OCI-LY7 (cell line): ENCODE data around the gene ALLC. TPM values are rescaled to one million over a fixed set of nuclear protein-coding genes. Genes with fewer than 3 reads are reported as not detected.
A peak's percentile ranks its signal among the peaks of the same experiment; 100 is the strongest.
"Not testable (repeated sequence)": the region's sequence is repeated elsewhere in the genome, so short reads cannot be mapped to it uniquely, and the experiment has no call there.

ENCODE experiments used
- BruUV-seq: library from RNA; stranded (reverse); fragments of 400-500 nt; replicated peaks from 2 replicates; lab custom pipeline; 2021; lab: Mats Ljungman, UMichigan
- CTCF ChIA-PET: fragments of 300-600 bp; sonication (Branson Sonifier 250); formaldehyde crosslinking; loops from one replicate; lab custom pipeline; 2022; ENCODE audit warnings: antibody characterized with exemption; ENCODE audit not compliant: unreplicated experiment; lab: Charles Lee
- POLR2A ChIA-PET: fragments of 300-600 bp; sonication (Branson Sonifier 250); formaldehyde crosslinking; loops from one replicate; lab custom pipeline; 2022; ENCODE audit warnings: antibody characterized with exemption; lab: Charles Lee
- DNase-seq: peaks from one replicate; pipeline ENCODE4 v3.0.0-alpha.2; 2015; ENCODE audit warnings: low spot score
- H2AFZ ChIP-seq: fragments of 200-600 bp; sonication (generic), shearing (Covaris generic); 2 replicates; pipeline ENCODE4 v1.6.1; 2014; ENCODE audit warnings: mild to moderate bottlenecking, antibody characterized with exemption, low read length, moderate library complexity
- H3K27ac ChIP-seq: fragments of 200-600 bp; sonication (generic); 2 replicates; pipeline ENCODE4 v1.5.1; 2014; ENCODE audit warnings: mixed run types, low read depth, mild to moderate bottlenecking, moderate library complexity, low read length, inconsistent platforms; ENCODE audit not compliant: poor library complexity, severe bottlenecking
- H3K36me3 ChIP-seq: fragments of 200-600 bp; sonication (generic); 2 replicates; pipeline ENCODE4 v1.6.1; 2014; ENCODE audit warnings: mild to moderate bottlenecking, antibody characterized with exemption, low read length, moderate library complexity, mixed read lengths; ENCODE audit not compliant: insufficient read depth
- H3K4me1 ChIP-seq: fragments of 200-600 bp; sonication (generic); 2 replicates; pipeline ENCODE4 v1.5.1; 2014; ENCODE audit warnings: mild to moderate bottlenecking, low read length; ENCODE audit not compliant: insufficient read depth, poor library complexity, severe bottlenecking
- H3K4me2 ChIP-seq: fragments of 200-600 bp; sonication (generic); 2 replicates; pipeline ENCODE4 v1.6.1; 2014; ENCODE audit warnings: mild to moderate bottlenecking, low read length
- H3K4me3 ChIP-seq: fragments of 200-600 bp; sonication (generic); 2 replicates; pipeline ENCODE4 v1.5.1; 2014; ENCODE audit warnings: mild to moderate bottlenecking, low read depth, low read length; ENCODE audit not compliant: poor library complexity, severe bottlenecking
- H3K79me2 ChIP-seq: fragments of 200-600 bp; sonication (generic); 2 replicates; pipeline ENCODE4 v1.6.1; 2016; ENCODE audit warnings: low read depth, mild to moderate bottlenecking, low read length, moderate library complexity, mixed read lengths; ENCODE audit not compliant: insufficient read depth
- H3K9me2 ChIP-seq: fragments of 200-600 bp; sonication (generic); 2 replicates; pipeline ENCODE4 v1.6.1; 2016; ENCODE audit warnings: mild to moderate bottlenecking, low read length, mixed read lengths; ENCODE audit not compliant: insufficient read depth
- H3K9me3 ChIP-seq: fragments of 200-600 bp; sonication (generic); 2 replicates; pipeline ENCODE4 v1.6.1; 2014; ENCODE audit warnings: mild to moderate bottlenecking, mixed run types, low read length, mixed read lengths
- H4K20me1 ChIP-seq: fragments of 200-600 bp; sonication (generic); 2 replicates; pipeline ENCODE4 v1.6.1; 2014; ENCODE audit warnings: mild to moderate bottlenecking, antibody characterized with exemption, low read length, moderate library complexity, mixed read lengths; ENCODE audit not compliant: insufficient read depth
- EZH2phosphoT487 ChIP-seq: fragments of 200-600 bp; sonication (generic); IDR thresholded peaks from 2 replicates; pipeline ENCODE4 v1.6.1; 2018; ENCODE audit warnings: low read depth, borderline replicate concordance, mild to moderate bottlenecking, mixed run types, antibody characterized with exemption, low read length, moderate library complexity, mixed read lengths
- intact Hi-C: fragments of 100-400 bp; cut with micrococcal nuclease; formaldehyde crosslinking; loops from one replicate; pipeline ENCODE4 v1.10.0; 2022; ENCODE audit not compliant: unreplicated experiment
- total RNA-seq, 2 experiments: library from RNA; depleted of rRNA in 1 of 2; stranded (reverse); fragments of >200 nt in 1 of 2; shearing (Covaris generic) in 1 of 2; gene quantifications; 2 replicates each; pipeline ENCODE4 v1.2.3, GENCODE V29; 2014 to 2022
- TF ChIP-seq, protein P1 (sequence below): fragments of 200-600 bp; sonication (generic); conservative IDR thresholded peaks from 2 replicates; pipeline ENCODE4 v1.5.1; 2014; ENCODE audit warnings: mild to moderate bottlenecking, antibody characterized with exemption, low read length, moderate library complexity, mixed read lengths

ALLC gene
- total RNA-seq, 2 experiments from 2014 or later, result not detected

GRCh38 chr2:3656762-3657721 lies 958 bp upstream of the ALLC start:
- BruUV-seq, result no TSS peak
- no peak for TF ChIP-seq EZH2phosphoT487
- TF ChIP-seq, protein P1, sequence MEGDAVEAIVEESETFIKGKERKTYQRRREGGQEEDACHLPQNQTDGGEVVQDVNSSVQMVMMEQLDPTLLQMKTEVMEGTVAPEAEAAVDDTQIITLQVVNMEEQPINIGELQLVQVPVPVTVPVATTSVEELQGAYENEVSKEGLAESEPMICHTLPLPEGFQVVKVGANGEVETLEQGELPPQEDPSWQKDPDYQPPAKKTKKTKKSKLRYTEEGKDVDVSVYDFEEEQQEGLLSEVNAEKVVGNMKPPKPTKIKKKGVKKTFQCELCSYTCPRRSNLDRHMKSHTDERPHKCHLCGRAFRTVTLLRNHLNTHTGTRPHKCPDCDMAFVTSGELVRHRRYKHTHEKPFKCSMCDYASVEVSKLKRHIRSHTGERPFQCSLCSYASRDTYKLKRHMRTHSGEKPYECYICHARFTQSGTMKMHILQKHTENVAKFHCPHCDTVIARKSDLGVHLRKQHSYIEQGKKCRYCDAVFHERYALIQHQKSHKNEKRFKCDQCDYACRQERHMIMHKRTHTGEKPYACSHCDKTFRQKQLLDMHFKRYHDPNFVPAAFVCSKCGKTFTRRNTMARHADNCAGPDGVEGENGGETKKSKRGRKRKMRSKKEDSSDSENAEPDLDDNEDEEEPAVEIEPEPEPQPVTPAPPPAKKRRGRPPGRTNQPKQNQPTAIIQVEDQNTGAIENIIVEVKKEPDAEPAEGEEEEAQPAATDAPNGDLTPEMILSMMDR, result no peak
- Histone ChIP-seq H3K36me3 (no peaks in the 10 kb centered on the region), H3K27ac (no peak overlapping the region), H4K20me1 (no peaks in the 10 kb centered on the region), H3K9me3 (no peaks in the 10 kb centered on the region), H2AFZ (peak overlapping the region; percentile 14; the same call in 1 of the 2 replicates), H3K9me2 (no peaks in the 10 kb centered on the region), H3K4me1 (peaks cover 27% of the 10 kb centered on the region), H3K4me3 (no peak overlapping the region), H3K79me2 (no peaks in the 10 kb centered on the region), H3K4me2 (peak overlapping the region; percentile 10; the same call in 1 of the 2 replicates)
- DNase-seq, result no peak
- intact Hi-C loops, result no loop called here
- POLR2A ChIA-PET, result interaction anchor here (0.9 kb wide), 2 partner anchors 13 to 99 kb away, joined by 3 read pairs; partner anchors contain the start of gene RNASEH1
- CTCF ChIA-PET, result interaction anchor here (0.6 kb wide), 1 partner anchor 143 kb away, joined by 3 read pairs; no protein-coding TSS in a partner anchor

GRCh38 chr2:3659447-3660432 lies 1.7 kb downstream of the ALLC start:
- H3K9me3 ChIP-seq, result no peaks in the 10 kb centered on the region
- ChIA-PET POLR2A (interaction anchor here (0.6 kb wide), 1 partner anchor 208 kb away, joined by 3 read pairs; no protein-coding TSS in a partner anchor), CTCF (no interaction called here)
- no TSS peak for BruUV-seq
- no peak overlapping the region; the same call in 1 of the 2 replicates for H3K4me2 ChIP-seq
- no peak overlapping the region for H3K4me3 ChIP-seq
- no peaks in the 10 kb centered on the region for H3K79me2 ChIP-seq
- TF ChIP-seq, protein P1, result no peak
- TF ChIP-seq EZH2phosphoT487, result no peak
- H4K20me1 ChIP-seq, result no peaks in the 10 kb centered on the region
- H3K27ac ChIP-seq, result no peak overlapping the region
- no peak for DNase-seq
- no peaks in the 10 kb centered on the region for H3K36me3 ChIP-seq
- H2AFZ ChIP-seq, result peak overlapping the region; percentile 7; the same call in 1 of the 2 replicates
- peaks cover 26% of the 10 kb centered on the region for H3K4me1 ChIP-seq
- intact Hi-C loops, result no loop called here
- H3K9me2 ChIP-seq, result no peaks in the 10 kb centered on the region

- ChIA-PET CTCF (interaction anchor here (1.3 to 1.7 kb wide), 2 partner anchors 9 to 199 kb away, joined by 3 to 4 read pairs; no protein-coding TSS in a partner anchor), POLR2A (interaction anchor here (1.1 kb wide), 1 partner anchor 51 kb away, joined by 4 read pairs; no protein-coding TSS in a partner anchor)
- H3K27ac ChIP-seq, H2AFZ ChIP-seq, H3K4me3 ChIP-seq, DNase-seq, BruUV-seq, intact Hi-C loops, H3K4me2 ChIP-seq, H4K20me1 ChIP-seq, H3K36me3 ChIP-seq, H3K9me3 ChIP-seq, H3K79me2 ChIP-seq, H3K9me2 ChIP-seq: not testable (repeated sequence)
- peaks cover 26% of the 10 kb centered on the region for H3K4me1 ChIP-seq
Measured at GRCh38 chr2:3660640-3661039, 2.6 kb downstream of the ALLC start.
